Right atrium auricular region (tissue), 2 donors: ENCODE measurements around the gene HOXB3. TPM values are rescaled to one million over a fixed set of nuclear protein-coding genes. Genes with fewer than 3 reads are reported as not detected.

Experiments used
- DNase-seq: peaks from one replicate; pipeline ENCODE4 v3.0.0-alpha.2; 2019; ENCODE audit warnings: low spot score
- H3K27ac ChIP-seq, 2 donors: fragments of 200-600 bp; sonication (generic); 1 replicate in 1 of 2; 2 replicates in 1 of 2; pipeline ENCODE4 v1.5.1; 2016 to 2019
- H3K27me3 ChIP-seq, 2 donors: fragments of 200-600 bp; sonication (generic); one replicate each; pipeline versions ENCODE4 v1.5.1 to v1.6.0; 2017 to 2019
- H3K36me3 ChIP-seq: fragments of 200-600 bp; sonication (generic); one replicate; pipeline ENCODE4 v1.5.1; 2016
- H3K4me1 ChIP-seq, 2 donors: fragments of 200-600 bp; sonication (generic); one replicate each; pipeline versions ENCODE4 v1.5.1 to v1.6.0; 2017 to 2019
- H3K4me3 ChIP-seq, 2 donors: fragments of 200-600 bp; sonication (generic); 1 replicate in 1 of 2; 2 replicates in 1 of 2; pipeline ENCODE4 v1.5.1; 2017 to 2019; ENCODE audit warnings: mild to moderate bottlenecking in 1 of 2, moderate library complexity in 1 of 2
- H3K9me3 ChIP-seq, 2 donors: fragments of 200-600 bp; sonication (generic); one replicate each; pipeline ENCODE4 v1.5.1; 2019
- CTCF ChIP-seq, 2 donors: fragments of 200-600 bp; sonication (generic); IDR thresholded peaks; one replicate each; pipeline ENCODE4 v1.5.1; 2019; ENCODE audit warnings: antibody characterized with exemption in 2 of 2
- total RNA-seq, 2 donors: library from RNA; depleted of rRNA; stranded (reverse); fragments of >200 nt; gene quantifications; one replicate each; pipeline ENCODE4 v1.1.0, GENCODE V29; 2016

Gene HOXB3
- total RNA-seq, 2 donors from 2014 or later = 0.82 to 1.2 TPM

DNA sequence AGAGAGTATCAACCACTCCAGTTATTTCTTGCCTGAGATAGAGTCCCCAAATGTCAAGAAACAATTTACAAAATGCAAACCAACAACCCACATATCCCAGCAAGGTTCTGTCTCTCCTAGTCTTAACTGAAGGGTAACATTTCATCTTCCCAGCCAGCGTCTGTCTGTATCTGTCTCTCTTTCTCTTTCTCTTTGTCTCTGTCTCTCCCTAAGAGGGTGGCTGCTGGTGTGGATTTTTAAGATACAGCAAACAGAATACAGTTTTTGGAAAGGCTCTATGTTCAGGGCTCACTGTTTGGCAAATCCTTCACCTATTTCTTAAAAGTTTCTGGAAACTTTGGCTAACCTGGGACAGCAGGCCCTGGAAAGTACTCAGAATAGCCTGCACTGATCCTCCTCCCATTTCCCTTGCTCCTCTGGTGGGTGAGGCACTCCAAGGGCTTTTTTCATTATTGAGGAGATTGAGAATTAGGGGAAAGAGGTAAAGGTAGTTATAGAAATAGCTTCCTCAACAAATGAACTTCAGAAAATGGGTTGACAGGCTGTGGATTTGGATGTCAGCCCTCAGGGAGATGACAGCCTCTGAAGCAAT lies 18.1 kb downstream of the HOXB3 start:
- DNase-seq = no peak
- TF ChIP-seq CTCF (IDR thresholded peaks at IDR 0.05) = no peak
- H3K36me3 ChIP-seq = no peaks in the 10 kb centered on the region
- H3K9me3 ChIP-seq = no peaks in the 10 kb centered on the region
- no peak overlapping the region for H3K27ac ChIP-seq
- H3K27me3 ChIP-seq = peaks cover 0 to 21% of the 10 kb centered on the region in 2 donors
- peaks cover 0 to 13% of the 10 kb centered on the region in 2 donors for H3K4me1 ChIP-seq
- H3K4me3 ChIP-seq = no peak overlapping the region

DNA sequence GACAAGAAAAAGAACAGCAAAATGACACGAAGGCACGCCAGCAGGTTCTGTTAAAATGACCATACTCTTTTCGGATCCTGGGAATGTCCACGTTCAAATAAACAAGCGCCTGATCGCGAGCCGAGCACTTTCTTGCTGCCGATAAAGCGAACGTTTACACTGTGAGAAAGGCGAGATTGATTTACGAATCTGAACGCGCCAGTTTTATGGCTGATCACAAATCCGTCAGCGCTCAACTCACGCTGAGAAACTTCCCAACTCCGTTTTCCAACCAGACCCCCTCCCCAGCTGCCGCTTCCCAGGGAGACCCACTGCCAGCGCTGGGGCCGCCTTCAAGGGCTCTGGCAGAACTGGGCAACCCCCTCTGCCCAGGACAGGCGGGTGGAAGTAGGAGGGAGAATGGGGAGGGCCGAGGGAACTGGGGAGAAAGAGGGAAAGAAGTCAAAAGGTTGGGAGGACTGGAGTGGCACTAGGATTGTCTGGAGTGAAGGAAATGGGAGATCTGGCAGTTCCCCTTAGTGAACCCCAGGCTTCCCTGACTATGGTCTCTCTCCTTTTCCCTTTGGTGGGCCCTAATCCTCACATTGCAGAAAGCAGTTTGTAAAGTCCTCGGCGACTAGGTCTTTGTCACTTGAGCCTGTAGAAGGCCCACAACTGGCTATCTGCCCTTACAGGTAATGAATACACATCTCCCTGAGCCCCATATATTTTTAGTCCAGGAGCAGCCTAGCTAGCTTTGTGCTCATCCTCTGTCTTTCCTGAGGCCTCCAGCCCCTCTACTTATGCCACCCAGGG lies 18.8 kb downstream of the HOXB3 start:
- H3K4me3 ChIP-seq = no peak overlapping the region
- H3K36me3 ChIP-seq = no peaks in the 10 kb centered on the region
- H3K9me3 ChIP-seq = no peaks in the 10 kb centered on the region
- H3K27me3 ChIP-seq = peaks cover 0 to 14% of the 10 kb centered on the region in 2 donors
- H3K4me1 ChIP-seq = peaks cover 0 to 6% of the 10 kb centered on the region in 2 donors
- no peak for DNase-seq
- H3K27ac ChIP-seq = no peak overlapping the region
- TF ChIP-seq CTCF (IDR thresholded peaks at IDR 0.05) = no peak

DNA sequence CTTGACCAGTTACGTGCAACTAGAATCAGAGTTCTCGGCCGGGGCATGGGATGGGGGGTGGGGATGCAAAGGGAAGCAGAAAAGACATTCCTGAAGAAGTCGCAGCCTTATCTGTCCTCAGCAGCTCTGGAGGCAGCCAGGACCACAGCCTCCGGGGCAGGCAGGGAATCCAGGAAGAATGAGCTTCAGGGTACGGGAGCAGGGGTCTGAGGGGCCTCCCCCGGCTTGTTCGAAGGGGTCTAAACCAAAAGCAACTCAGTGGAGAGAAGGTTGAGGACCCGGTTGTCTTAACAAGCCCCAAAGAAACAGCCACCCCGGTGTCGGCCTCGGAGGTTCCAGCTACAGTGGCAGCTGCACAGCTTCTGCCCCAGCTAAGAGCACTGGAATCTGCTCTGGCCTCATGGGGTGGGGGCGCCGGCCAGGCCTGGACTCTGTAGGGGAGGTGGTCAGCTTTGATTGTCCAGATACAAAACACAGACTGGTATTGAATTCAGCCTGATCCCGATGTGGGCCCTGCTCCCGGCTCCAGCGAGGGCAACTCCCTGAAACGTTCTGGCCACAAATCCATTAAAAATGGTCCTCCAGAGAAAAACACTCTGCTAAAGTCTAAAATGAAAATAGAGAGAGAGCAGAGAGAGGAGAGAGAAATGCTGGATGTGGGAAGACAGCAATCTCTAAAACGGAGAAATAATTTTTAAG lies 19.6 kb downstream of the HOXB3 start:
- no peak for DNase-seq
- H3K4me3 ChIP-seq = no peak overlapping the region
- H3K4me1 ChIP-seq = no peaks in the 10 kb centered on the region

DNA sequence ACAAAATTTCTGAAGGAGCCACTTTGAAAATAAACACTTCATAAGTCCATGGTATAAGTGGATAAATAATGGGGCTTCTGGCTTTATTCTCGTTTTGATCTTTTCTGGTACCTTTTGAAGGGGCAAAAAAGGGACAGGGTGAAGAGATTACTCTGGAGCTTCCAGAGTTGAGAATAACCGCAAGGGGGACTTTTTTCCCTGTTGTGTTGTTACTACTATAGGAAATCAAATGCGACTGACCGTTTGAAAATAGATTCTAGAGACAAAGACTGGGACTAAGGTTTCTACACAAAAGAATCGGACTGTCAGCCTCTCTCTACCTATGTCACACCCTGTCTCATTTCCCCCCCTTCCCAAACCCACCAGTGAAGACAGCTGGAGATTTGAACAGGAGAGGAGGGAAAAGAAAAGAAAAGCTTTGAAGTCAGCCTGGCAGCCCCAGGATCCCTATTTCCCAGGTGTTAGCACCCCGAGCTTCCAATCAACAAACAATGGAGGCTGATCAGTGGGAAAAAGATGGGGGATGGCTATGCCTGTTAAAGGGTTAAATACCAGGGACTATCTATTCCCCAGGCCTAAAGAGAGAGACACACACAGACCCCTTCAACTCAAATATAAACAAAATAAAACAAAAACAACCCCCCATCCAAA lies 20.2 kb downstream of the HOXB3 start:
- no peaks in the 10 kb centered on the region for H3K36me3 ChIP-seq
- no peaks in the 10 kb centered on the region for H3K4me1 ChIP-seq
- H3K9me3 ChIP-seq = no peaks in the 10 kb centered on the region
- no peak for DNase-seq
- TF ChIP-seq CTCF (IDR thresholded peaks at IDR 0.05) = no peak
- H3K4me3 ChIP-seq = no peak overlapping the region
- no peak overlapping the region for H3K27ac ChIP-seq
- H3K27me3 ChIP-seq = peaks cover 0 to 9% of the 10 kb centered on the region in 2 donors

More for the DNA sequence above, 19.6 kb downstream of the HOXB3 start:
- no peak for TF ChIP-seq CTCF (IDR thresholded peaks at IDR 0.05)
- Histone ChIP-seq H3K36me3 (no peaks in the 10 kb centered on the region), H3K27ac (no peak overlapping the region), H3K27me3 (peaks cover 0 to 9% of the 10 kb centered on the region in 2 donors), H3K9me3 (no peaks in the 10 kb centered on the region)

- H3K4me3 ChIP-seq = no peak overlapping the region
- H3K27ac ChIP-seq = no peak overlapping the region
- peaks cover 0 to 13% of the 10 kb centered on the region in 2 donors for H3K27me3 ChIP-seq
Measured at GRCh38 chr17:48569240-48569582, 20.8 kb downstream of the HOXB3 start.

More at GRCh38 chr17:48569240-48569582, 20.8 kb downstream of the HOXB3 start:
- Histone ChIP-seq H3K36me3 (no peaks in the 10 kb centered on the region), H3K9me3 (no peaks in the 10 kb centered on the region), H3K4me1 (peaks cover 0 to 4% of the 10 kb centered on the region in 2 donors)
- TF ChIP-seq CTCF (IDR thresholded peaks at IDR 0.05) = no peak
- DNase-seq = no peak
